Measurements from ENCODE around the gene SRP9.

GRCh38 chr1:225762444-225762843, 15.2 kb upstream of the SRP9 start:
- no peak for TF ChIP-seq CTCF (IDR thresholded peaks at IDR 0.05)
- no peak for TF ChIP-seq POLR2A (IDR thresholded peaks at IDR 0.05)
